Breast epithelium (tissue), 3 donors: ENCODE results near the gene ESPN.

Source experiments
- CTCF ChIP-seq, 3 donors: fragments of 450-650 bp; IDR thresholded peaks; one replicate each; pipeline ENCODE4 v1.5.1; 2016 to 2017; ENCODE audit warnings: antibody characterized with exemption in 3 of 3, mild to moderate bottlenecking in 3 of 3, moderate library complexity in 3 of 3
- POLR2A ChIP-seq: fragments of 450-650 bp; IDR thresholded peaks from one replicate; pipeline ENCODE4 v1.6.1; 2016; ENCODE audit warnings: antibody characterized with exemption, mild to moderate bottlenecking, moderate library complexity

- TF ChIP-seq CTCF (IDR thresholded peaks at IDR 0.05) (peak; percentile 71 to 82 (median 81)), POLR2A (no peak)
Observed at GRCh38 chr1:6475381-6476133, 51.0 kb downstream of the ESPN start.
